HG03558 (cell line): ENCODE results near the gene AKR1B15.
"Not testable (repeated sequence)": the region's sequence is repeated elsewhere in the genome, so short reads cannot be mapped to it uniquely, and the experiment has no call there.

ENCODE experiments used
- ATAC-seq: cut with Tn5 transposase; IDR thresholded peaks from one replicate; pipeline ENCODE4 v1.9.1; 2021; ENCODE audit warnings: moderate number of reproducible peaks; ENCODE audit not compliant: unreplicated experiment; ENCODE audit errors: extremely low read depth

AKR1B15 gene

GRCh38 chr7:134548877-134549276 lies at the start of gene AKR1B15:
TSS of gene AKR1B15 (plus strand) at chr7:134549110. CDS start at chr7:134564620, 15,510 bp downstream.
- ATAC-seq, result peak; percentile 87

GRCh38 chr7:134500406-134500805 lies 48.5 kb upstream of the AKR1B15 start:
- ATAC-seq, result no peak

- ATAC-seq, result no peak
These were observed 47.9 kb upstream of the AKR1B15 start for GRCh38 chr7:134500982-134501381.

- no peak for ATAC-seq
These were observed 46.2 kb upstream of the AKR1B15 start for GRCh38 chr7:134502463-134503371.

- no peak for ATAC-seq
These were observed 44.2 kb upstream of the AKR1B15 start for GRCh38 chr7:134504660-134505164.

- ATAC-seq, result no peak
These were observed 43.1 kb upstream of the AKR1B15 start for GRCh38 chr7:134505856-134506255.

GRCh38 chr7:134509010-134509409 lies 39.9 kb upstream of the AKR1B15 start:
- ATAC-seq, result no peak

GRCh38 chr7:134510646-134511045 lies 38.3 kb upstream of the AKR1B15 start:
- no peak for ATAC-seq

GRCh38 chr7:134512271-134512670 lies 36.6 kb upstream of the AKR1B15 start:
- no peak for ATAC-seq

- ATAC-seq, result no peak
These were observed 35.6 kb upstream of the AKR1B15 start for GRCh38 chr7:134513169-134513752.

GRCh38 chr7:134514106-134514505 lies 34.8 kb upstream of the AKR1B15 start:
- no peak for ATAC-seq

GRCh38 chr7:134514663-134515062 lies 34.2 kb upstream of the AKR1B15 start:
- no peak for ATAC-seq

GRCh38 chr7:134515569-134516468 lies 33.1 kb upstream of the AKR1B15 start:
- no peak for ATAC-seq

- ATAC-seq, result no peak
These were observed 28.8 kb upstream of the AKR1B15 start for GRCh38 chr7:134520130-134520529.

GRCh38 chr7:134522601-134523000 lies 26.3 kb upstream of the AKR1B15 start:
- no peak for ATAC-seq

GRCh38 chr7:134525449-134525848 lies 23.5 kb upstream of the AKR1B15 start:
- not testable (repeated sequence) for ATAC-seq

- not testable (repeated sequence) for ATAC-seq
These were observed 22.2 kb upstream of the AKR1B15 start for GRCh38 chr7:134526552-134527248.

GRCh38 chr7:134527979-134528371 lies 20.9 kb upstream of the AKR1B15 start:
- ATAC-seq, result no peak

GRCh38 chr7:134528749-134529148 lies 20.2 kb upstream of the AKR1B15 start:
- no peak for ATAC-seq

- ATAC-seq, result no peak
These were observed 18.4 kb upstream of the AKR1B15 start for GRCh38 chr7:134530460-134530859.
